GM12865 (cell line): Measurements from ENCODE around the gene FAM234A.

Experiments
- DNase-seq: peaks from one replicate; pipeline ENCODE4 v3.0.0; 2010; ENCODE audit warnings: low read depth
- H3K4me3 ChIP-seq: 2 replicates; pipeline ENCODE4 v1.5.1; 2011; ENCODE audit warnings: mild to moderate bottlenecking, low read depth, low read length, control low read depth
- TF ChIP-seq, protein P1 (sequence below): IDR thresholded peaks from 2 replicates; pipeline ENCODE4 v1.5.1; 2011; ENCODE audit warnings: low read length, control low read depth, low read depth, inconsistent platforms; ENCODE audit not compliant: insufficient read depth; ENCODE audit errors: missing control alignments

FAM234A gene

DNA sequence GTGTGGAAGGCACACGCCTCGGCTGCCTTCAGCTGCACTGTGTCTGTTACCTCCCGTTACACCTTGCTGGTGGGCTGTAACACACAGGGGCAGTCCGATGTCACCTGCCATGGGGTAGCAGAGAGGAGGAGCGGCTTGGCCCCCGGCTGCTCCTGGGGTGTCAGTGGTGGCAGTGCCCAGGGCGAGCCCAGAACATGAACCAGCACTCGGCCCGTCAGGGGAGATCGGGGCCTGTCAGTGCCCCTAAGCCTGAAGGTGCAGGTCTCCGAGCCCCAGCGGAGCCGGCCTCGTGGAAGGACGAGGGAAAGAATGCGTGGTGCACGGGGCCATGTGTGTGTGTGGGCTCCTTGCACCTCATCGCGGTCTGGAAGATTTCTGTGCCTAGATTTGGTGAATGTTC, 25.7 kb downstream of the FAM234A start:
- no peak for DNase-seq
- H3K4me3 ChIP-seq, result no peak overlapping the region
- TF ChIP-seq, protein P1, sequence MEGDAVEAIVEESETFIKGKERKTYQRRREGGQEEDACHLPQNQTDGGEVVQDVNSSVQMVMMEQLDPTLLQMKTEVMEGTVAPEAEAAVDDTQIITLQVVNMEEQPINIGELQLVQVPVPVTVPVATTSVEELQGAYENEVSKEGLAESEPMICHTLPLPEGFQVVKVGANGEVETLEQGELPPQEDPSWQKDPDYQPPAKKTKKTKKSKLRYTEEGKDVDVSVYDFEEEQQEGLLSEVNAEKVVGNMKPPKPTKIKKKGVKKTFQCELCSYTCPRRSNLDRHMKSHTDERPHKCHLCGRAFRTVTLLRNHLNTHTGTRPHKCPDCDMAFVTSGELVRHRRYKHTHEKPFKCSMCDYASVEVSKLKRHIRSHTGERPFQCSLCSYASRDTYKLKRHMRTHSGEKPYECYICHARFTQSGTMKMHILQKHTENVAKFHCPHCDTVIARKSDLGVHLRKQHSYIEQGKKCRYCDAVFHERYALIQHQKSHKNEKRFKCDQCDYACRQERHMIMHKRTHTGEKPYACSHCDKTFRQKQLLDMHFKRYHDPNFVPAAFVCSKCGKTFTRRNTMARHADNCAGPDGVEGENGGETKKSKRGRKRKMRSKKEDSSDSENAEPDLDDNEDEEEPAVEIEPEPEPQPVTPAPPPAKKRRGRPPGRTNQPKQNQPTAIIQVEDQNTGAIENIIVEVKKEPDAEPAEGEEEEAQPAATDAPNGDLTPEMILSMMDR, result no peak

DNA sequence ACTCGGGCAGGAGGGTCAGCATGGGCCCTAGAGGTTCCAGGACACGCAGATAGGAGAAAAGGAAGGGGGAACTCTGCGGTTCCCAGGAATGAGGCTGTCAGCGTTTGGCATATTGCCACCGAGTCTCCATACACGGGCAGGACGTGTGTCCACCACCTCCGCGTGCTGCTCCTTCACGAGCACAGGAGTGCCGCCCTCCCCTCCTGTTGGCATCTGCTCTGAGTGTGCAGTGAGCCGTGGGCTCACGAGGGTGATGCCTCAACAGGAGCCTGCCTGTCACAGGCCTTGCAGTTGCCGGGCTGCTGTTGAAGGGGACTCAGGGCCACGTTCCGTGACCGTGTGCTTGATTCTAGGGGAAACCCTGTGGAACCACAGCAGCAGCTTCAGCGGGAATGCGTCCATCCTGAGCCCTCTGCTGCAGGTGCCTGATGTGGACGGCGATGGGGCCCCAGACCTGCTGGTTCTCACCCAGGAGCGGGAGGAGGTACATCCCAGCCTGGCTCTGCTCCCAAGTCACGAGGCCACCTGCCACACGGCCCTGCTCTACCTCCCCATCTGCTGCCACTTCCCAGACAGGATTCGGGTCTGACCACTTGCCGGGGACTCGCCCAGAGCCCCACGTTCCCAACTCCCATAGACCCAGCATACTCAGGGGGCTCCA, 26.5 kb downstream of the FAM234A start:
- TF ChIP-seq, protein P1, result no peak
- H3K4me3 ChIP-seq, result no peak overlapping the region
- no peak for DNase-seq

DNA sequence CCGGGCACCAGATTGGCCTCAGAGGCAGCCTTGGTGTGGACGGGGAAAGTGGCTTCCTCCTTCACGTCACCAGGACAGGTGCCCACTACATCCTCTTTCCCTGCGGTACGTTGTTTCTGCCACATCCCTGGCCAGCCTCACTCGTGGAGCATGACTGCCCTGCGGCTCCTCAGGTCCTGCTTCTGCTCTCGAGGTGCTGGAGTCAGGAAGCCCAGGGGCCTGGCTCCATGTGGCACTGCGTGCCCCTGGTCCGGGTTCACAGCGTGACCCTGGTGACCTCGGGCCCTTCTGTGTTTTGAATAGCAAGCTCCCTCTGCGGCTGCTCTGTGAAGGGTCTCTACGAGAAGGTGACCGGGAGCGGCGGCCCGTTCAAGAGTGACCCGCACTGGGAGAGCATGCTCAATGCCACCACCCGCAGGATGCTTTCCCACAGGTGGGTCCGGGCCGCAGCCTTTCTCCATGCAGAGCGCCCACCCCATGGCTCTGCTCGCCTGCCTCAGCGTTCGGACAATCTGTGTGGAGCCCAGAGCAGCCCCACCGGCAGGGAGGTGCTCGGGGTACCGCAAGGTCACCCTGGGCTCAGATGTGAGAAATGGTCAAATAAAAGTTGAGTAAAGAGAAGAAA, 27.6 kb downstream of the FAM234A start:
- DNase-seq, result no peak
- TF ChIP-seq, protein P1, result no peak
- no peak overlapping the region for H3K4me3 ChIP-seq

DNA sequence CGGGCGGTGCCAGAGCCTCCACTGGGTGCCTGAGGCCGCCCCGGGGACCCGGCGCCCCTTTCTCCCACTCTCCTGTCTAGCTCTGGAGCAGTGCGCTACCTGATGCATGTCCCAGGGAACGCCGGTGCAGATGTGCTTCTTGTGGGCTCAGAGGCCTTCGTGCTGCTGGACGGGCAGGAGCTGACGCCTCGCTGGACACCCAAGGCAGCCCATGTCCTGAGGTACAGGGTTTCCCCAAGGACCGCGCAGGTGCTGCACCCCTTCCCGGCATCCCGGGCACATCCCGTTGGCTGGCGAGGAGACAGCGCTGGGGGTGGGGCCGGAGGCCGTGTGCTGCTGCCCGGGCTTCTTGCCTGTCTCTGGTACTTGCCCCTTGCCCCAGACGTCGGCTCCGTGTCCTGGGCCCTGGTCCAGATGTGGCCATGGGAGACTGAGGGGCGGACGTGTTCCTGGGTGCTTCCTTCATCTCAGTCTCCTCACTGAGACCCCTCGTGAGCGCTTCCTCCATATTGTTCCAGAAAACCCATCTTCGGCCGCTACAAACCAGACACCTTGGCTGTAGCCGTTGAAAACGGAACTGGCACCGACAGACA, 28.7 kb downstream of the FAM234A start:
- H3K4me3 ChIP-seq, result no peak overlapping the region
- no peak for DNase-seq
- TF ChIP-seq, protein P1, result no peak

DNA sequence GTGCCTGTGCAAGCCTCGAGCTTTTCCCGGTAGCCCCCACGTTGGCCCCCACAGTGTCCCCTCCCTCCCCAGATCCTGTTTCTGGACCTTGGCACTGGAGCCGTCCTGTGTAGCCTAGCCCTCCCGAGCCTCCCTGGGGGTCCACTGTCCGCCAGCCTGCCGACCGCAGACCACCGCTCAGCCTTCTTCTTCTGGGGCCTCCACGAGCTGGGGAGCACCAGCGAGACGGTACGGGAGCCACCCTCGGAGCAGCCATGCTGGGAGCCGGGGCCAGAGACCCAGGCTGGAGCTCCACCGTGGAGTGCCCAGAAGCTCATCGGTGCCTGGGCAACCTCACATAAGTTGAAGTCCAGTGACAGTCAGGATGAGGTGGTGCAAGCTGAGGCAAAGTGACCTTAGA, 29.3 kb downstream of the FAM234A start:
- no peak for DNase-seq
- no peak overlapping the region for H3K4me3 ChIP-seq
- TF ChIP-seq, protein P1, result no peak

DNA sequence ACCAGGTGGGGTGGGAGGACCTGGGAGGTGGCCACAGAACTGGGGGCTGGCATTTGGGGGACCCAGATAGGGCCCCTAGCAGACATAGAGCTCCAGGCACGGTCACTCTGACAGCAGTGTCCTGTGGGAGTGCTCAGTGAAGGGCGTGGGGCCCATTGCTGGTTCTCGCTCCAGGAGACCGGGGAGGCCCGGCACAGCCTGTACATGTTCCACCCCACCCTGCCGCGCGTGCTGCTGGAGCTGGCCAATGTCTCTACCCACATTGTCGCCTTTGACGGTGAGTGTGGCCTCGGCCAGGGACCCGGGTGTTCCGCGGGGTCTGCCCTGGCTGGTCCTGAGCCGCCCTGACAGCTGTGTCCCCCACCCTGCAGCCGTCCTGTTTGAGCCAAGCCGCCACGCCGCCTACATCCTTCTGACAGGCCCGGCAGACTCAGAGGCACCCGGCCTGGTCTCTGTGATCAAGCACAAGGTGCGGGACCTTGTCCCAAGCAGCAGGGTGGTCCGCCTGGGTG, 29.9 kb downstream of the FAM234A start:
- TF ChIP-seq, protein P1, result no peak
- no peak for DNase-seq
- no peak overlapping the region for H3K4me3 ChIP-seq
